GM18951 (cell line): Measurements from ENCODE around the gene FCER1G.

Experiments
- POLR2A ChIP-seq: IDR thresholded peaks from 4 replicates; pipeline ENCODE4 v1.6.1; 2011; ENCODE audit warnings: mild to moderate bottlenecking; ENCODE audit not compliant: insufficient read length, insufficient read depth; ENCODE audit errors: extremely low read depth
- in situ Hi-C: fragments of 300-500 bp; cut with MboI; formaldehyde crosslinking; loops from one replicate; pipeline ENCODE4 v1.12.0; 2022; ENCODE audit warnings: low sequenced_read_pairs, mixed read lengths, inconsistent platforms; ENCODE audit not compliant: unreplicated experiment

FCER1G gene

DNA sequence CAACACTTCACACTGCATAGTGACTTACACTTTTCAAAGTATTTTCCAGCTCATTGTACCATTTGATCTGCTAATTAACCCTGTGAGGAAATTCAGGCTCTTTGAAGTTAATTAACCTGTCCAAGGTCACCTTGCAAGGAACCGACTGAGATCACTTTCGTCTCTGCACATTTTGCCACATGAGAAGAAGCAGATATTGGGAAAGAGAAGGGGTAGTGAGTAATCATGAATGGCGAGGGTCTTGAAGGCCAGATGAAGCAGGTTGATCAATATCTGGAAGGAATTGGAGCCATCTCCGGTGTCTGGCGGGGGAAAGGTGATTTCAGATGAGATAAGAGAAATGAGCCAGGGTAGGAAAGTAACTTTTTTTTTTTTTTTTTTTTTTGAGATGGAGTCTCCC, 4.9 kb downstream of the FCER1G start:
- TF ChIP-seq POLR2A = no peak
- in situ Hi-C loops = loop anchor here (10.0 kb wide), 1 partner anchor 165 kb away; no protein-coding TSS in a partner anchor

DNA sequence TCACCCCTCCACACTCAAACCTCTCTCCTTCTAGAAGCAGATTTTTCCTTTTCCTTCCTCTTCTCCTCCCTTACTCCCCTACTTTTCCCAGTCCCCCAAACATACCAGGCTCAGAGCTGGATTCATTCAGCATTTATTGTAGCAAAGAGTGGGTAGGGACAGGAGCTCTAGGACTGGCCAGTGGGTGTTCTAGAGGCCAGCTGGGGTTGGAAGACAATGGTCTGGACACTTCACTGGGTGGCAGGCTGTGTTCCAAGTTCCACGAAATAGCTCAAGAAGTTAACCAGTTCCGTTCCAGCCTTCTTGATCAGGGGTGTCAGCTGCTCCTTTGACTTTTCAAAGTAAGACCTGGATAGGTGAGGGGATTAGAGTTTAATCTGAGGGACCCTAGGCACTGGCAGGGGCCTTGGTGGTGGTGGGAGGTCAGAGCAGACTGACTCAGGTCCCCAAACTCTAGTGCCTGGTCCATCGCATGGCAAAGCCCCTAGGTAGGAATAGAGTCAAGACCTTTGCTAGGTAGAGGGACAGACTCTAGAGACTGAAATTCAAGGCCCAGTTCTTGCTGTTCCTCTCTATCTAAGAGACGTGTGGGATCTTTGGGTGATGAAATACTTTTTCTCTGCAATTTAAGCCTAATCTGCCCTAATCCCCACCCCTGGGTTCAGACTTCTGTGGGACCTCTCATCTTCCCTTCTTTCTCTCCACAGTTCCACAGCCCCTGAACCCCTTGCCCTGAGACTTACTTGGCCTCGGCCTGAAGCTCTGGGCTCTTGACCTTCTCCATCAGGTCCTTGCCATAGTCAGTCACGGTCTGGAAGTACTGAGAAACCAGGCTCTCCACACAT, 7.3 kb downstream of the FCER1G start:
- in situ Hi-C loops = loop anchor here (10.0 kb wide), 1 partner anchor 162 kb away; no protein-coding TSS in a partner anchor
- TF ChIP-seq POLR2A = no peak

DNA sequence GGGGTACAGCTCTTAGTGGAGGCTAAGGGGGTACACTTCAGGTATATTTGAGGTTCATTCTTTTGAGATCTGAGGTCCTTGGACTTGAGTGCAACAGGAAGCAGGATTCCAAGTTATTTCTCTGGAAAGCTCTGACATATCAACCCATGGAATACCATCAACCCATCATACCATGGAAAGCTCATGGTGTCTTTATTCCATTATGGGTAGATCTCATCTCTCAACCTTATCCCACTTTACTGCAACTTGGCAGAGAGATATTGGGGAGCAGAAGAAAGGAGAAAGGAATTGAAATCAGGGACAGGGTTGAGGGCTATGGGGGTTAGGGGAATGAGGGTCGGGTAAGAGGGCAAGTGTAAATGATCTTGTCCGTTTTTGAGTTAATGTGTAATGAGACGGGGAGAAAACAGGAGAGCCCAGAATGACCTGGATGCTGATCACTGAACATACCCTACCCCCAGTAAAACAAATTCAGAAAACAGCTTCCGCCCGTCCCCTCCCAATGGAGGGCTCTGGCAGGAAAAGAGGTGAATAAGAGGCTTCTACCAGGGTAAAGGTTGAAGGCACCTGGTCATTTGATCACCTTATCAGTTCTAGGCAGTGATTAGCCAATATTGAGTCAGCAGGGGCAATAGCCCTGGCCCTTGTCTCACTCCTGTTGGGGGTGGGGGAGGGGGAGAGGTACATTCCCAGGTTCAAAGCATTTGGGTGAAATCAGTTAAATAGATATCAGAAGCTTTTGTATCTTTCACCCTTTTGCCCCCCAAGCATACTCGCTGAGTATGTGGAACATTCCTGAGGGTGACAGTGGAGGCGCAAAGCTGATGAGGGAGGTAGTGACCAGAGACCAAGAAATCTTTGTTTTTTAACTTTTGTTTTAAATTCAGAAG, 9.0 kb downstream of the FCER1G start:
- no peak for TF ChIP-seq POLR2A
- in situ Hi-C loops = loop anchor here (10.0 kb wide), 1 partner anchor 161 kb away; no protein-coding TSS in a partner anchor

GRCh38 chr1:161224695-161225087, 9.6 kb downstream of the FCER1G start:
- in situ Hi-C loops = loop anchor here (10.0 kb wide), 1 partner anchor 160 kb away; no protein-coding TSS in a partner anchor

- in situ Hi-C loops = loop anchor here (10.0 kb wide), 1 partner anchor 160 kb away; no protein-coding TSS in a partner anchor
- no peak for TF ChIP-seq POLR2A
These were observed 10.1 kb downstream of the FCER1G start for GRCh38 chr1:161225178-161225533.

- TF ChIP-seq POLR2A = peak; percentile 62
- in situ Hi-C loops = loop anchor here (10.0 kb wide), 1 partner anchor 159 kb away; no protein-coding TSS in a partner anchor
These were observed 10.6 kb downstream of the FCER1G start, which contains the start of gene TOMM40L for GRCh38 chr1:161225534-161226319. TOMM40L (plus strand) TSS chr1:161226060; CDS start chr1:161226490, 430 bp downstream.

GRCh38 chr1:161226320-161226711, 11.2 kb downstream of the FCER1G start:
- in situ Hi-C loops = loop anchor here (10.0 kb wide), 1 partner anchor 158 kb away; no protein-coding TSS in a partner anchor
- no peak for TF ChIP-seq POLR2A

- in situ Hi-C loops = loop anchor here (10.0 kb wide), 1 partner anchor 158 kb away; no protein-coding TSS in a partner anchor
- TF ChIP-seq POLR2A = no peak
These were observed 11.7 kb downstream of the FCER1G start for GRCh38 chr1:161226759-161227158.

DNA sequence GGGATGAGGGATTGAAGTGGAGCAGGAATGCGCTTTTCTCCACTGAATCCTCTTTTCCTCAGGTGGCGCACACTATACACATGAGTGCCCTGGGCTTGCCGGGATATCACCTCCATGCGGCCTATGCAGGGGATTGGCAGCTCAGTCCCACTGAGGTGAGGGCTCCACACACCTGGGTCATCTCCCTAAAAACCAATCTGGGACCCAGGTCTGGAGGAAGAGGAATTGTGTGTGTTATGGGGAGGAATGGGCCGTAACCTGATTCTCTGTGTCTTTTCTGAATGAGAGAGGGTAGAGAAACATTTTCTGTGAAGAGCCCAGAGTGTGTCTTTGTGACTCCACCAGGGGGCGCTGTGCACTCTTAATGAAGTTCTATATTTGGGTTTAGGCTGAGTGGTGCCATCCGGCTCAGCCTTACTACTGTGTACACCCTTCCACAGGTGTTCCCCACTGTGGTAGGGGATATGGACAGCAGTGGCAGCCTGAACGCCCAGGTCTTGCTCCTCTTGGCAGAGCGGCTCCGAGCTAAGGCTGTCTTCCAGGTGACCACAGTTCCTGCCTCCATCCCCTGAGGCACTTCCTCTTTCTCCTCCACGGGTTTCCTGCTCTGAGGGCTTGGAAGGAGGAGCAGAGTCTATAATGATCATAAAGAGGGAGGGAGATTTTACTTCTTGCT, 12.2 kb downstream of the FCER1G start:
- no peak for TF ChIP-seq POLR2A
- in situ Hi-C loops = loop anchor here (10.0 kb wide), 1 partner anchor 157 kb away; no protein-coding TSS in a partner anchor

GRCh38 chr1:161228032-161228431, 12.9 kb downstream of the FCER1G start:
- in situ Hi-C loops = loop anchor here (10.0 kb wide), 1 partner anchor 157 kb away; no protein-coding TSS in a partner anchor
- TF ChIP-seq POLR2A = no peak

GRCh38 chr1:161229896-161230295, 14.8 kb downstream of the FCER1G start:
- in situ Hi-C loops = loop anchor here (10.0 kb wide), 1 partner anchor 155 kb away; no protein-coding TSS in a partner anchor
- TF ChIP-seq POLR2A = no peak

DNA sequence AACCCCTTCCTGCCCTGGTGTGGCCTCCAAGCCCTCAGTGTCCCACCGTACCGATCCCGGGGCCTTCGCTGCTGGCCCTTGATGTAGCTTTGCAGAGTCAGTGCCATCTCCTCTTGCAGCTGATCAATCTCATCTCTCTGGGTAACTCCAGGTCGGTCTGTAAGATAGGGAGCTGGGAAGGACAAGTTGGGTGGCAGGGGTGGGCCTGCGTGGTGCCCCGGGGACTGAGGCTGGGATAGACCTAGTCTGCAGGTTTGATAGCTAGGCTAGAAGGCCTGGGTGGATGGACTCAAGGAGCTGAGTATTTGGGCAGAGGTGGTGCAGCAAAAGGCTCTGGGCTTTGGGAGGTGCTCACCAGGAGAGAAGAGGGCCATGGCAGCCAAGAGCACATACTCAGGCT, 15.7 kb downstream of the FCER1G start:
- in situ Hi-C loops = no loop called here
- no peak for TF ChIP-seq POLR2A

DNA sequence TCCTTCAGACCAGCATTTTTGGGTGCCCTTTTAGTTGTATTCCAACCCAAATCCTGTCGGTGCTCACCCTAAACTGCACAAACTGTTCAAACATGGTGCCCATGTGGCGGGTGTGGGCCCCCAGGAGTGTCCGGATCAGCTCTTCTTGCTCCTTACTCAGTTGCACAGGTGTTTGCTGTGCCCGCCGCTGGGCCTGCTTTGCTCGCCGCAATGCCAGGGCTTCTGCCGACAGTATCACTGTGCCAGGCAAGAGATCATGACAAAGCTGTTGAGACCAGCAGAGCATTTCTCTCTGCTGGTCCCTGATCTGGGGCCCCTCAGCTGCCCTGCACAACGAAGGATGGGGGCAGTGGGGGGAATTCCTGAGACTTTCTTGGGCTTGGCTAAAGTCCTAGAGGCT, 18.0 kb downstream of the FCER1G start:
- TF ChIP-seq POLR2A = no peak
- in situ Hi-C loops = no loop called here
